Measurements from ENCODE around the gene KLK14. TPM values are rescaled to one million over a fixed set of nuclear protein-coding genes. Genes with fewer than 3 reads are reported as not detected.

The KLK14 gene
- total RNA-seq, 1 donor from 2014 or later = 0.82 TPM

DNA sequence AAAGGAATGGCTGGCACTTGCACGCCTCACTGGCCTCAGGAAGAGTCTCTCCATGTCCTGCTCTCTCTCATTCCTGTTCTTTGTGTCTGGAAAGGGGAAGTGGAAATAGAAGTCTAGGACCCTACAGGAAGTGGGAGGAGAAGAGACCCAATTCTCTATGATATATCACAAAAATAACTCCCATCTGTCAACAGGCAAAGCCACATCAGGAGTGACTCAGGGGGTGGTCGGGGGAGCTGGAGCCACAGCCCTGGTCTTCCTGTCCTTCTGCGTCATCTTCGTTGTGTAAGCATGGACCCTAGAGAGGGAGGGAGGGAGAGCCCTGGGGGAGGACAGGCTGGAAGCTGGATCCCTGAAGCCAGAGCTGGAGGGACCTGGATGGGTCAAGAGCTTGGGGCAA lies 45.1 kb upstream of the KLK14 start:
- Mint-ChIP-seq H3K27me3 (peaks cover 42% of the 10 kb centered on the region), H3K27ac (no peak overlapping the region), H3K36me3 (ENCODE audit: low read depth) (no peaks in the 10 kb centered on the region), H3K4me1 (peaks cover 19% of the 10 kb centered on the region), H3K9me3 (no peaks in the 10 kb centered on the region), H3K4me3 (no peak overlapping the region)
- ChIA-PET POLR2A (no interaction called here), CTCF (no interaction called here)
- TF ChIP-seq, protein P1, sequence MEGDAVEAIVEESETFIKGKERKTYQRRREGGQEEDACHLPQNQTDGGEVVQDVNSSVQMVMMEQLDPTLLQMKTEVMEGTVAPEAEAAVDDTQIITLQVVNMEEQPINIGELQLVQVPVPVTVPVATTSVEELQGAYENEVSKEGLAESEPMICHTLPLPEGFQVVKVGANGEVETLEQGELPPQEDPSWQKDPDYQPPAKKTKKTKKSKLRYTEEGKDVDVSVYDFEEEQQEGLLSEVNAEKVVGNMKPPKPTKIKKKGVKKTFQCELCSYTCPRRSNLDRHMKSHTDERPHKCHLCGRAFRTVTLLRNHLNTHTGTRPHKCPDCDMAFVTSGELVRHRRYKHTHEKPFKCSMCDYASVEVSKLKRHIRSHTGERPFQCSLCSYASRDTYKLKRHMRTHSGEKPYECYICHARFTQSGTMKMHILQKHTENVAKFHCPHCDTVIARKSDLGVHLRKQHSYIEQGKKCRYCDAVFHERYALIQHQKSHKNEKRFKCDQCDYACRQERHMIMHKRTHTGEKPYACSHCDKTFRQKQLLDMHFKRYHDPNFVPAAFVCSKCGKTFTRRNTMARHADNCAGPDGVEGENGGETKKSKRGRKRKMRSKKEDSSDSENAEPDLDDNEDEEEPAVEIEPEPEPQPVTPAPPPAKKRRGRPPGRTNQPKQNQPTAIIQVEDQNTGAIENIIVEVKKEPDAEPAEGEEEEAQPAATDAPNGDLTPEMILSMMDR (IDR thresholded peaks at IDR 0.05) = no peak
- no peak for DNase-seq
- ATAC-seq (ENCODE audit: low read depth) = no peak
- intact Hi-C loops (cut with micrococcal nuclease) = no loop called here

DNA sequence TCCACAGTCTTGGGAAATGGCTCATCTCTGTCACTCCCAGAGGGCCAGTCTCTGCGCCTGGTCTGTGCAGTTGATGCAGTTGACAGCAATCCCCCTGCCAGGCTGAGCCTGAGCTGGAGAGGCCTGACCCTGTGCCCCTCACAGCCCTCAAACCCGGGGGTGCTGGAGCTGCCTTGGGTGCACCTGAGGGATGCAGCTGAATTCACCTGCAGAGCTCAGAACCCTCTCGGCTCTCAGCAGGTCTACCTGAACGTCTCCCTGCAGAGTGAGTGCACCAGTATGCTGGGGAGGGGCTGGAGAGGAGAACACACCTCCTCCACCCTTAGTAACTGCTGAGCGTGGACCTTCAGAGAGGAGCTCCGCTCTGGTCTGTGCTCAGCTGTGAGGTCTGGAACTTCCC lies 44.3 kb upstream of the KLK14 start:
- no peak overlapping the region for H3K4me3 Mint-ChIP-seq
- H3K9me3 Mint-ChIP-seq = no peaks in the 10 kb centered on the region
- H3K4me1 Mint-ChIP-seq = peaks cover 15% of the 10 kb centered on the region

GRCh38 chr19:51125421-51126075 lies 42.9 kb upstream of the KLK14 start:
- Mint-ChIP-seq H3K4me3 (no peak overlapping the region), H3K36me3 (ENCODE audit: low read depth) (no peaks in the 10 kb centered on the region), H3K27ac (no peak overlapping the region), H3K4me1 (peaks cover 12% of the 10 kb centered on the region), H3K9me3 (no peaks in the 10 kb centered on the region), H3K27me3 (peaks cover 36% of the 10 kb centered on the region)
- no peak for ATAC-seq (ENCODE audit: low read depth)
- CTCF ChIA-PET = no interaction called here
- intact Hi-C loops (cut with micrococcal nuclease) = no loop called here
- no peak for DNase-seq
- TF ChIP-seq, protein P1 (IDR thresholded peaks at IDR 0.05) = no peak
- POLR2A ChIA-PET = no interaction called here

More for the DNA sequence above, 44.3 kb upstream of the KLK14 start:
- POLR2A ChIA-PET = no interaction called here
- intact Hi-C loops (cut with micrococcal nuclease) = no loop called here
- no peaks in the 10 kb centered on the region for H3K36me3 Mint-ChIP-seq (ENCODE audit: low read depth)
- no peak overlapping the region for H3K27ac Mint-ChIP-seq
- CTCF ChIA-PET = no interaction called here
- ATAC-seq (ENCODE audit: low read depth) (no peak), DNase-seq (no peak)
- H3K27me3 Mint-ChIP-seq = peaks cover 37% of the 10 kb centered on the region
- TF ChIP-seq, protein P1 (IDR thresholded peaks at IDR 0.05) = no peak

DNA sequence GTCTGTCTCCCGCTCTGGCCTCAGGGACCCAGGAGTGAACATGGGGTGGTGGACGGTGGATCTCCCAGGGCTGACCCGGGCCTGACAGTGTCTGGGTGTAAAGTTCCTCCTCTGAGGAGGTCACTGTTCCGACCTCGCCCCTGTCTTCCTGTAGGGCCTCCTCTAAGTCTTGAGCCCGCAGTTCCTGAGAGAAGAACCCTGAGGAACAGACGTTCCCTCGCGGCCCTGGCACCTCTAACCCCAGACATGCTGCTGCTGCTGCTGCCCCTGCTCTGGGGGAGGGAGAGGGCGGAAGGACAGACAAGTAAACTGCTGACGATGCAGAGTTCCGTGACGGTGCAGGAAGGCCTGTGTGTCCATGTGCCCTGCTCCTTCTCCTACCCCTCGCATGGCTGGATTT lies 42.0 kb upstream of the KLK14 start, which contains the start of gene SIGLEC9:
Gene SIGLEC9, plus strand, starts transcription at position 178 of the 400 bp plus-strand sequence. Its CDS starts 69 bp downstream, at position 247.
- intact Hi-C loops (cut with micrococcal nuclease) = no loop called here
- ChIA-PET POLR2A (no interaction called here), CTCF (no interaction called here)
- TF ChIP-seq, protein P1 (IDR thresholded peaks at IDR 0.05) = no peak
- H3K9me3 Mint-ChIP-seq = no peaks in the 10 kb centered on the region
- no peak for DNase-seq
- peaks cover 12% of the 10 kb centered on the region for H3K4me1 Mint-ChIP-seq
- H3K27me3 Mint-ChIP-seq = peaks cover 31% of the 10 kb centered on the region
- no peak within 1 kb of the TSS for H3K27ac Mint-ChIP-seq
- H3K36me3 Mint-ChIP-seq (ENCODE audit: low read depth) = no peaks in the 10 kb centered on the region
- no peak for ATAC-seq (ENCODE audit: low read depth)
- no peak within 1 kb of the TSS for H3K4me3 Mint-ChIP-seq

DNA sequence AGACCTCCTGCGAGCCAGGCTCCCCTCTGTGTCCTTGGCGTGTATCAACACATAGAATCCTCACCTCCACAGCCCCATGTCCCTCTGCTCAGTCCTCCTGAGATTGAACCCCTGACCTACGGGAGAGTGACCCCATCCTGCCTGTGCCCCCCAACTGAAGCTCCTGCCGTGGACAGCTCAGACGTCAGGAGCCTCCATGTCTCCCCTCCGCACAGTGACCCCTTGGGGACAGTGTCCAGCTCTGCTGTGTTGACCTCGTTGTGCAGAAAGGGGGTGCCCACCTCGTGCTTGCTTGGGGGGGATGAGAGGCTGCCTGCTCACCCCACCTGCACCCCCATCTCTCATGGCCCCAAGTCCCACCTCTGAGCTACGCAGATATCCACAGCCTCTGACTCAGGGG lies 41.5 kb upstream of the KLK14 start:
- ATAC-seq (ENCODE audit: low read depth) = no peak
- TF ChIP-seq, protein P1 (IDR thresholded peaks at IDR 0.05) = no peak
- no peaks in the 10 kb centered on the region for H3K36me3 Mint-ChIP-seq (ENCODE audit: low read depth)
- CTCF ChIA-PET = no interaction called here
- POLR2A ChIA-PET = no interaction called here
- H3K27ac Mint-ChIP-seq = no peak overlapping the region
- no peaks in the 10 kb centered on the region for H3K9me3 Mint-ChIP-seq
- intact Hi-C loops (cut with micrococcal nuclease) = no loop called here
- DNase-seq = no peak
- peaks cover 29% of the 10 kb centered on the region for H3K27me3 Mint-ChIP-seq
- peaks cover 12% of the 10 kb centered on the region for H3K4me1 Mint-ChIP-seq
- H3K4me3 Mint-ChIP-seq = no peak overlapping the region

Data from activated B cell treated with CpG ODN at 0.5 μM for 24 hours (primary cell).